Transverse colon (tissue), 4 donors: ENCODE data around the gene LRP1.

ENCODE experiments used
- CTCF ChIP-seq, 5 experiments: fragments of 200-600 bp in 3 of 5; fragments of 450-650 bp in 2 of 5; sonication (generic) in 3 of 5; IDR thresholded peaks; 1 replicate in 2 of 5; 2 replicates in 3 of 5; pipeline ENCODE4 v1.5.1; 2016 to 2017; ENCODE audit warnings: antibody characterized with exemption in 5 of 5, inconsistent platforms in 3 of 5, mild to moderate bottlenecking in 2 of 5, moderate library complexity in 1 of 5
- EP300 ChIP-seq: sonication (generic); formaldehyde crosslinking; IDR thresholded peaks from one replicate; pipeline ENCODE4 v1.6.1; 2017; ENCODE audit warnings: antibody characterized with exemption, low read depth
- POLR2A ChIP-seq: fragments of 450-650 bp; IDR thresholded peaks from one replicate; pipeline ENCODE4 v1.6.1; 2016; ENCODE audit warnings: antibody characterized with exemption, mild to moderate bottlenecking, moderate library complexity
- POLR2AphosphoS5 ChIP-seq, 3 donors: sonication (generic); formaldehyde crosslinking; IDR thresholded peaks; one replicate each; pipeline ENCODE4 v1.6.1; 2016; ENCODE audit warnings: antibody characterized with exemption in 3 of 3

GRCh38 chr12:57191410-57191809 lies 63.1 kb downstream of the LRP1 start:
- TF ChIP-seq CTCF (IDR thresholded peaks at IDR 0.05) (no peak), EP300 (no peak), POLR2A (no peak), POLR2AphosphoS5 (IDR thresholded peaks at IDR 0.05) (no peak)
